ENCODE results near the gene ATXN7L3B.

DNA sequence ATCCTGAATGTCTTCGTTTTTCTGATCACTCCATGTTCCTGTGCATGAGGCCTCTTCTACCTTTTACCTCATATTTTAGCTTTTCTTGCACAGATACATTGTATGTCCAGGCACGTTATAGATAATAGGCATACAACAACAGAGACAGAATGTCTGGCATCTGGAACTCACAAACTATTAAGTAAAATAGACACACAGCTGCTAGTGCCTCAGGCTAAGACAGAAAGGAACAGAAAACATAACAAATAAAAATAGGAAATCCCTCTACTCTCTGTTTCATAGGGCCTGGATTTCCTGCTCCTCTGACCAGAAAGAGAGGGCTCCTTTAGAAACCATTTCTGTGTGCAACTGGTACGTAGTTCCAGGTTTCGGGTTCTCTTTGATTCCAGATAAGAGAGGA, 48.6 kb downstream of the ATXN7L3B start:
- TF ChIP-seq SP1 (IDR thresholded peaks at IDR 0.05), result no peak
- no peak for TF ChIP-seq ARNT (IDR thresholded peaks at IDR 0.05)
- TF ChIP-seq BHLHE40 (IDR thresholded peaks at IDR 0.05; ENCODE audit: borderline replicate concordance), result no peak
- TF ChIP-seq CTBP1 (IDR thresholded peaks at IDR 0.05; ENCODE audit: borderline replicate concordance), result no peak
